COLO668 (cell line): Measurements from ENCODE around the gene YPEL2.
"Not testable (repeated sequence)": the region's sequence is repeated elsewhere in the genome, so short reads cannot be mapped to it uniquely, and the experiment has no call there.

Experiments used
- DNase-seq: peaks from one replicate; lab custom pipeline; 2025; ENCODE audit not compliant: unreplicated experiment; lab: John Stamatoyannopoulos, UW

The YPEL2 gene

GRCh38 chr17:59404471-59404870, 73.0 kb downstream of the YPEL2 start:
- no peak for DNase-seq

GRCh38 chr17:59405944-59406705, 74.7 kb downstream of the YPEL2 start:
- DNase-seq, result no peak

- peak; percentile 49 for DNase-seq
Observed at GRCh38 chr17:59406808-59407381, 75.4 kb downstream of the YPEL2 start.

- DNase-seq, result no peak
Observed at GRCh38 chr17:59409336-59410048, 78.0 kb downstream of the YPEL2 start.

GRCh38 chr17:59410049-59410437, 78.6 kb downstream of the YPEL2 start:
- no peak for DNase-seq

- not testable (repeated sequence) for DNase-seq
Observed at GRCh38 chr17:59412431-59412830, 81.0 kb downstream of the YPEL2 start.

- DNase-seq, result no peak
Observed at GRCh38 chr17:59413014-59413766, 81.7 kb downstream of the YPEL2 start.

- DNase-seq, result no peak
Observed at GRCh38 chr17:59415397-59415796, 83.9 kb downstream of the YPEL2 start.

GRCh38 chr17:59416184-59416583, 84.7 kb downstream of the YPEL2 start:
- no peak for DNase-seq

GRCh38 chr17:59417452-59417851, 86.0 kb downstream of the YPEL2 start:
- DNase-seq, result no peak

GRCh38 chr17:59418732-59419166, 87.3 kb downstream of the YPEL2 start:
- DNase-seq, result no peak

- DNase-seq, result no peak
Observed at GRCh38 chr17:59420901-59421300, 89.4 kb downstream of the YPEL2 start.

GRCh38 chr17:59421722-59422121, 90.3 kb downstream of the YPEL2 start:
- DNase-seq, result no peak

GRCh38 chr17:59423137-59423724, 91.8 kb downstream of the YPEL2 start:
- no peak for DNase-seq

- DNase-seq, result no peak
Observed at GRCh38 chr17:59423903-59424302, 92.4 kb downstream of the YPEL2 start.

GRCh38 chr17:59424331-59424730, 92.9 kb downstream of the YPEL2 start:
- no peak for DNase-seq

GRCh38 chr17:59425085-59425931, 93.9 kb downstream of the YPEL2 start:
- DNase-seq, result no peak

GRCh38 chr17:59426031-59426430, 94.6 kb downstream of the YPEL2 start:
- DNase-seq, result no peak

GRCh38 chr17:59427425-59427921, 96.0 kb downstream of the YPEL2 start:
- no peak for DNase-seq

- DNase-seq, result no peak
Observed at GRCh38 chr17:59427996-59428395, 96.5 kb downstream of the YPEL2 start.
